ENCODE results near the gene NCKIPSD. TPM values are rescaled to one million over a fixed set of nuclear protein-coding genes. Genes with fewer than 3 reads are reported as not detected.

Gene NCKIPSD
- total RNA-seq, 1 donor from 2014 or later: 45.9 TPM

- Histone ChIP-seq H3K4me3 (no peak overlapping the region), H3K36me3 (peaks cover 3 to 49% of the 10 kb centered on the region in 2 donors), H3K27me3 (no peaks in the 10 kb centered on the region), H3K27ac (no peak overlapping the region), H3K9me3 (no peaks in the 10 kb centered on the region), H3K4me1 (peaks cover 41% of the 10 kb centered on the region)
- no peak for DNase-seq (ENCODE audit: extremely low spot score in 2 of 2)
- intact Hi-C loops (cut with DNase I): no loop called here
- no peak for TF ChIP-seq POLR2A (IDR thresholded peaks at IDR 0.05)
- no peak for TF ChIP-seq CTCF (IDR thresholded peaks at IDR 0.05)
- TF ChIP-seq POLR2AphosphoS5 (IDR thresholded peaks at IDR 0.05; ENCODE audit: insufficient read depth in 1 of 2, low read depth in 1 of 2): no peak
Observed at GRCh38 chr3:48688032-48688736, 2.5 kb upstream of the NCKIPSD start.

- Histone ChIP-seq H3K9me3 (no peaks in the 10 kb centered on the region), H3K36me3 (peaks cover 3 to 40% of the 10 kb centered on the region in 2 donors), H3K4me3 (no peak overlapping the region), H3K27ac (no peak overlapping the region), H3K4me1 (peaks cover 35% of the 10 kb centered on the region), H3K27me3 (no peaks in the 10 kb centered on the region)
- TF ChIP-seq POLR2AphosphoS5 (IDR thresholded peaks at IDR 0.05; ENCODE audit: insufficient read depth in 1 of 2, low read depth in 1 of 2): no peak
- TF ChIP-seq POLR2A (IDR thresholded peaks at IDR 0.05): no peak
- no peak for TF ChIP-seq CTCF (IDR thresholded peaks at IDR 0.05)
- intact Hi-C loops (cut with DNase I): no loop called here
- DNase-seq (ENCODE audit: extremely low spot score in 2 of 2): no peak
Observed at GRCh38 chr3:48687220-48687678, 1.5 kb upstream of the NCKIPSD start.

- peaks cover 33% of the 10 kb centered on the region for H3K4me1 ChIP-seq
Observed at GRCh38 chr3:48686538-48687219, 964 bp upstream of the NCKIPSD start.

GRCh38 chr3:48685293-48685602, 467 bp downstream of the NCKIPSD start:
- H3K27ac ChIP-seq: peak overlapping the region; percentile 91
- intact Hi-C loops (cut with DNase I): no loop called here
- DNase-seq (ENCODE audit: extremely low spot score in 2 of 2): no peak
- no peaks in the 10 kb centered on the region for H3K9me3 ChIP-seq
- peaks cover 33% of the 10 kb centered on the region for H3K4me1 ChIP-seq
- no peaks in the 10 kb centered on the region for H3K27me3 ChIP-seq
- H3K36me3 ChIP-seq: peaks cover 0 to 43% of the 10 kb centered on the region in 2 donors
- TF ChIP-seq POLR2A (IDR thresholded peaks at IDR 0.05) (no peak), POLR2AphosphoS5 (IDR thresholded peaks at IDR 0.05; ENCODE audit: insufficient read depth in 1 of 2, low read depth in 1 of 2) (no peak), CTCF (IDR thresholded peaks at IDR 0.05) (peak in 1 of 3 experiments; percentile 4)
- H3K4me3 ChIP-seq: peak overlapping the region; percentile 90

More at GRCh38 chr3:48686538-48687219, 964 bp upstream of the NCKIPSD start:
- peak overlapping the region in 1 of 2 donors; percentile 90 for H3K4me3 ChIP-seq
- TF ChIP-seq CTCF (IDR thresholded peaks at IDR 0.05): no peak
- TF ChIP-seq POLR2AphosphoS5 (IDR thresholded peaks at IDR 0.05; ENCODE audit: insufficient read depth in 1 of 2, low read depth in 1 of 2): no peak
- no peak for TF ChIP-seq POLR2A (IDR thresholded peaks at IDR 0.05)
- peaks cover 1 to 40% of the 10 kb centered on the region in 2 donors for H3K36me3 ChIP-seq
- peak overlapping the region; percentile 91 for H3K27ac ChIP-seq
- no peaks in the 10 kb centered on the region for H3K27me3 ChIP-seq
- intact Hi-C loops (cut with DNase I): no loop called here
- H3K9me3 ChIP-seq: no peaks in the 10 kb centered on the region
- DNase-seq (ENCODE audit: extremely low spot score in 2 of 2): no peak
